Tibial nerve (tissue), 4 donors: ENCODE data around the gene PIEZO1.
A peak's percentile ranks its signal among the peaks of the same experiment; 100 is the strongest.

ENCODE experiments used
- CTCF ChIP-seq, 5 experiments: fragments of 200-600 bp in 3 of 5; fragments of 450-650 bp in 2 of 5; sonication (generic) in 3 of 5; IDR thresholded peaks; one replicate each; pipeline ENCODE4 v1.5.1; 2016 to 2019; ENCODE audit warnings: antibody characterized with exemption in 5 of 5, mild to moderate bottlenecking in 3 of 5, moderate library complexity in 2 of 5
- EP300 ChIP-seq, 2 donors: sonication (generic); formaldehyde crosslinking; IDR thresholded peaks; one replicate each; pipeline ENCODE4 v1.6.1; 2017; ENCODE audit warnings: antibody characterized with exemption in 2 of 2, mild to moderate bottlenecking in 1 of 2
- POLR2A ChIP-seq, 2 donors: fragments of 450-650 bp; IDR thresholded peaks; one replicate each; pipeline ENCODE4 v1.6.1; 2017; ENCODE audit warnings: antibody characterized with exemption in 2 of 2, mild to moderate bottlenecking in 2 of 2, moderate library complexity in 2 of 2

- no peak for TF ChIP-seq CTCF (IDR thresholded peaks at IDR 0.05)
- TF ChIP-seq POLR2A (IDR thresholded peaks at IDR 0.05) = peak in 1 of 2 donors; percentile 16
- TF ChIP-seq EP300 (IDR thresholded peaks at IDR 0.05) = peak; percentile 49 to 71
Measured at GRCh38 chr16:88700636-88701482, 84.2 kb downstream of the PIEZO1 start.
